HL-60 (cell line): ENCODE measurements around the gene PHTF1.

Experiments used
- GABPA ChIP-seq: IDR thresholded peaks from 2 replicates; pipeline ENCODE4 v1.6.1; 2012; ENCODE audit warnings: low read depth
- POLR2AphosphoS5 ChIP-seq: IDR thresholded peaks from 2 replicates; pipeline ENCODE4 v1.6.1; 2012; ENCODE audit warnings: low read depth
- SPI1 ChIP-seq: IDR thresholded peaks from 2 replicates; pipeline ENCODE4 v1.6.1; 2012; ENCODE audit warnings: low read depth, mild to moderate bottlenecking, borderline replicate concordance
- TF ChIP-seq, protein P1 (sequence below): IDR thresholded peaks from one replicate; pipeline ENCODE4 v1.5.1; 2011; ENCODE audit warnings: low read length, control low read depth, inconsistent platforms; ENCODE audit not compliant: insufficient read depth
- TF ChIP-seq, protein P2 (sequence below): IDR thresholded peaks from 2 replicates; pipeline ENCODE4 v1.6.1; 2012; ENCODE audit warnings: low read depth; ENCODE audit not compliant: insufficient replicate concordance

DNA sequence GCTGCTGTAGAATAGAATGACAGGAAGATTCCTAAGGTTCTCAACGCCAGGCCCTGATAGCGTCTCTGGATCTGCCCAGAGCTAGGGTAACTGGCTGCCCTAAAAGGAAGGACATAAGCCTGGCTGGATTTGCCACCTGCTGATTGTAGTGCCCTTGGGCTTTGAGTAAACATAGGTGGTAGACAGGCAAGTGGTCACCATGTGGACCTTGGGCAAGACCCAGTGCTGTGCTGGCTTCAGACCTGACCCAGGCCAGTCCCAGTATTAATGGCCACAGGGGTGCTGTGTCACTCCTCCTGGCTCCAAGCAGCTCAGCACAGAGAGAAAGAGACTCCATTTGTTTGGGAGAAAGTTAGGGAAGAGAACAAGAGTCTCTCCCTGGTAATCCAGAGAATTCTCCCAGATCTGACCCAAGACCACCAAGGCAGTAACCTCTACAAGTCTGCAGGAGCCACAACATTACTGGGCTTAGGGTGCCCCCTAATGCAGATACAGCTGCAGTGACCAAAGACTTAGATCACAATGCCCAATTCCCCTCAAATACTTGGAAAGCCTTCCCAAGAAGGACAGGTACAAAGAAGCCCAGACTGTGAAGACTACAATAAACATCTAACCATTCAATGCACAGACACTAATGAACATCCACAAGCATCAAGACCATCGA, 44.5 kb downstream of the PHTF1 start:
- TF ChIP-seq, protein P1, sequence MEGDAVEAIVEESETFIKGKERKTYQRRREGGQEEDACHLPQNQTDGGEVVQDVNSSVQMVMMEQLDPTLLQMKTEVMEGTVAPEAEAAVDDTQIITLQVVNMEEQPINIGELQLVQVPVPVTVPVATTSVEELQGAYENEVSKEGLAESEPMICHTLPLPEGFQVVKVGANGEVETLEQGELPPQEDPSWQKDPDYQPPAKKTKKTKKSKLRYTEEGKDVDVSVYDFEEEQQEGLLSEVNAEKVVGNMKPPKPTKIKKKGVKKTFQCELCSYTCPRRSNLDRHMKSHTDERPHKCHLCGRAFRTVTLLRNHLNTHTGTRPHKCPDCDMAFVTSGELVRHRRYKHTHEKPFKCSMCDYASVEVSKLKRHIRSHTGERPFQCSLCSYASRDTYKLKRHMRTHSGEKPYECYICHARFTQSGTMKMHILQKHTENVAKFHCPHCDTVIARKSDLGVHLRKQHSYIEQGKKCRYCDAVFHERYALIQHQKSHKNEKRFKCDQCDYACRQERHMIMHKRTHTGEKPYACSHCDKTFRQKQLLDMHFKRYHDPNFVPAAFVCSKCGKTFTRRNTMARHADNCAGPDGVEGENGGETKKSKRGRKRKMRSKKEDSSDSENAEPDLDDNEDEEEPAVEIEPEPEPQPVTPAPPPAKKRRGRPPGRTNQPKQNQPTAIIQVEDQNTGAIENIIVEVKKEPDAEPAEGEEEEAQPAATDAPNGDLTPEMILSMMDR = no peak
- TF ChIP-seq POLR2AphosphoS5 = no peak
- TF ChIP-seq, protein P2, sequence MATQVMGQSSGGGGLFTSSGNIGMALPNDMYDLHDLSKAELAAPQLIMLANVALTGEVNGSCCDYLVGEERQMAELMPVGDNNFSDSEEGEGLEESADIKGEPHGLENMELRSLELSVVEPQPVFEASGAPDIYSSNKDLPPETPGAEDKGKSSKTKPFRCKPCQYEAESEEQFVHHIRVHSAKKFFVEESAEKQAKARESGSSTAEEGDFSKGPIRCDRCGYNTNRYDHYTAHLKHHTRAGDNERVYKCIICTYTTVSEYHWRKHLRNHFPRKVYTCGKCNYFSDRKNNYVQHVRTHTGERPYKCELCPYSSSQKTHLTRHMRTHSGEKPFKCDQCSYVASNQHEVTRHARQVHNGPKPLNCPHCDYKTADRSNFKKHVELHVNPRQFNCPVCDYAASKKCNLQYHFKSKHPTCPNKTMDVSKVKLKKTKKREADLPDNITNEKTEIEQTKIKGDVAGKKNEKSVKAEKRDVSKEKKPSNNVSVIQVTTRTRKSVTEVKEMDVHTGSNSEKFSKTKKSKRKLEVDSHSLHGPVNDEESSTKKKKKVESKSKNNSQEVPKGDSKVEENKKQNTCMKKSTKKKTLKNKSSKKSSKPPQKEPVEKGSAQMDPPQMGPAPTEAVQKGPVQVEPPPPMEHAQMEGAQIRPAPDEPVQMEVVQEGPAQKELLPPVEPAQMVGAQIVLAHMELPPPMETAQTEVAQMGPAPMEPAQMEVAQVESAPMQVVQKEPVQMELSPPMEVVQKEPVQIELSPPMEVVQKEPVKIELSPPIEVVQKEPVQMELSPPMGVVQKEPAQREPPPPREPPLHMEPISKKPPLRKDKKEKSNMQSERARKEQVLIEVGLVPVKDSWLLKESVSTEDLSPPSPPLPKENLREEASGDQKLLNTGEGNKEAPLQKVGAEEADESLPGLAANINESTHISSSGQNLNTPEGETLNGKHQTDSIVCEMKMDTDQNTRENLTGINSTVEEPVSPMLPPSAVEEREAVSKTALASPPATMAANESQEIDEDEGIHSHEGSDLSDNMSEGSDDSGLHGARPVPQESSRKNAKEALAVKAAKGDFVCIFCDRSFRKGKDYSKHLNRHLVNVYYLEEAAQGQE = no peak
- no peak for TF ChIP-seq GABPA
- no peak for TF ChIP-seq SPI1
